OCI-LY3 (cell line): Measurements from ENCODE around the gene COL8A2.

Experiments used
- H2AFZ ChIP-seq: fragments of 200-600, 300-600 bp; shearing (Covaris generic); 2 replicates; pipeline ENCODE4 v1.6.0; 2014; ENCODE audit warnings: antibody characterized with exemption, low read depth, low read length
- H3K27ac ChIP-seq: fragments of 200-600, 300-600 bp; sonication (generic); 2 replicates; pipeline ENCODE4 v1.5.1; 2014; ENCODE audit warnings: mild to moderate bottlenecking, low read length, moderate library complexity, mixed read lengths
- H3K27me3 ChIP-seq: fragments of 200-600, 300-600 bp; sonication (generic); 2 replicates; pipeline ENCODE4 v1.6.1; 2014; ENCODE audit warnings: low read depth, low read length, mixed read lengths
- H3K36me3 ChIP-seq: fragments of 200-600, 300-600 bp; sonication (generic); replicated peaks from 2 replicates; pipeline ENCODE3; 2014; ENCODE audit warnings: low read depth, low read length, mixed read lengths
- H3K4me1 ChIP-seq: fragments of 300-600, 200-600 bp; sonication (generic); 2 replicates; pipeline ENCODE4 v1.6.1; 2014; ENCODE audit warnings: low read length, mixed read lengths
- H3K4me2 ChIP-seq: fragments of 200-600, 300-600 bp; sonication (generic); 2 replicates; pipeline ENCODE4 v1.6.1; 2014; ENCODE audit warnings: low read length, mixed read lengths
- H3K4me3 ChIP-seq: fragments of 300-600, 200-600 bp; sonication (generic); 2 replicates; pipeline ENCODE4 v1.5.1; 2014; ENCODE audit warnings: antibody characterized with exemption, mild to moderate bottlenecking, low read length, moderate library complexity
- H3K79me2 ChIP-seq: fragments of 300-600, 200-600 bp; shearing (Covaris generic); 2 replicates; pipeline ENCODE4 v1.6.1; 2014; ENCODE audit warnings: mild to moderate bottlenecking, low read length, mixed read lengths
- H3K9ac ChIP-seq: fragments of 300-600, 200-600 bp; shearing (Covaris generic); 2 replicates; pipeline ENCODE4 v1.6.0; 2014; ENCODE audit warnings: mild to moderate bottlenecking, low read length, moderate library complexity
- H3K9me3 ChIP-seq: fragments of 200-600, 300-600 bp; shearing (Covaris generic); 2 replicates; pipeline ENCODE4 v1.6.1; 2014; ENCODE audit warnings: low read length, mixed read lengths; ENCODE audit not compliant: insufficient read depth
- H4K20me1 ChIP-seq: fragments of 200-600, 300-600 bp; sonication (generic); 2 replicates; pipeline ENCODE4 v1.6.1; 2016; ENCODE audit warnings: low read length, mixed read lengths; ENCODE audit not compliant: insufficient read depth
- CTCF ChIP-seq: fragments of 200-600, 300-600 bp; sonication (generic); IDR thresholded peaks from 2 replicates; pipeline ENCODE4 v1.5.1; 2014; ENCODE audit warnings: antibody characterized with exemption, low read length, low read depth
- EZH2phosphoT487 ChIP-seq: fragments of 200-600 bp; shearing (Covaris generic); IDR thresholded peaks from 2 replicates; pipeline ENCODE4 v1.6.1; 2018; ENCODE audit warnings: antibody characterized with exemption, mixed run types, low read depth

Gene COL8A2

GRCh38 chr1:36067871-36068270 is 57.2 kb downstream of the COL8A2 start:
- Histone ChIP-seq H3K9ac (no peak overlapping the region), H3K27me3 (no peaks in the 10 kb centered on the region), H4K20me1 (no peaks in the 10 kb centered on the region), H3K4me1 (no peaks in the 10 kb centered on the region), H3K79me2 (no peaks in the 10 kb centered on the region), H3K4me3 (no peak overlapping the region), H3K36me3 (no peaks in the 10 kb centered on the region), H3K27ac (no peak overlapping the region), H3K9me3 (no peaks in the 10 kb centered on the region), H3K4me2 (no peak overlapping the region), H2AFZ (no peak overlapping the region)
- TF ChIP-seq CTCF (no peak), EZH2phosphoT487 (no peak)

- Histone ChIP-seq H3K4me3 (no peak overlapping the region), H4K20me1 (no peaks in the 10 kb centered on the region), H3K4me1 (no peaks in the 10 kb centered on the region), H3K27ac (no peak overlapping the region), H3K27me3 (no peaks in the 10 kb centered on the region), H3K4me2 (no peak overlapping the region), H2AFZ (no peak overlapping the region), H3K9ac (no peak overlapping the region), H3K9me3 (no peaks in the 10 kb centered on the region), H3K36me3 (no peaks in the 10 kb centered on the region), H3K79me2 (no peaks in the 10 kb centered on the region)
- no peak for TF ChIP-seq EZH2phosphoT487
- TF ChIP-seq CTCF = no peak
These were observed 62.7 kb downstream of the COL8A2 start for GRCh38 chr1:36062315-36062714.

- H3K9ac ChIP-seq = no peak overlapping the region
- H2AFZ ChIP-seq = no peak overlapping the region
- no peaks in the 10 kb centered on the region for H3K9me3 ChIP-seq
- H3K27ac ChIP-seq = no peak overlapping the region
- H3K79me2 ChIP-seq = no peaks in the 10 kb centered on the region
- no peaks in the 10 kb centered on the region for H3K27me3 ChIP-seq
- TF ChIP-seq CTCF = no peak
- no peak for TF ChIP-seq EZH2phosphoT487
- no peak overlapping the region for H3K4me3 ChIP-seq
- H4K20me1 ChIP-seq = no peaks in the 10 kb centered on the region
- no peaks in the 10 kb centered on the region for H3K36me3 ChIP-seq
- no peak overlapping the region for H3K4me2 ChIP-seq
- no peaks in the 10 kb centered on the region for H3K4me1 ChIP-seq
These were observed 69.3 kb downstream of the COL8A2 start for GRCh38 chr1:36055706-36056105.

- Histone ChIP-seq H3K9ac (no peak overlapping the region), H3K36me3 (no peaks in the 10 kb centered on the region), H3K27me3 (no peaks in the 10 kb centered on the region), H2AFZ (no peak overlapping the region), H4K20me1 (no peaks in the 10 kb centered on the region), H3K4me2 (no peak overlapping the region), H3K9me3 (no peaks in the 10 kb centered on the region), H3K79me2 (no peaks in the 10 kb centered on the region), H3K27ac (no peak overlapping the region), H3K4me1 (no peaks in the 10 kb centered on the region), H3K4me3 (no peak overlapping the region)
- TF ChIP-seq EZH2phosphoT487 (no peak), CTCF (no peak)
These were observed 71.0 kb downstream of the COL8A2 start for GRCh38 chr1:36053978-36054377.
